GM12891 (cell line): ENCODE measurements around the gene HHAT.

Experiments
- DNase-seq: peaks from one replicate; pipeline ENCODE4 v3.0.0; 2011; ENCODE audit warnings: low spot score; ENCODE audit not compliant: insufficient read length
- FAIRE-seq: peaks from 2 replicates; lab custom pipeline; 2011; peaks lifted over from hg19 to GRCh38; lab: Jason Lieb, UNC
- PAX5 ChIP-seq: IDR thresholded peaks from 2 replicates; pipeline ENCODE4 v1.6.1; 2011; ENCODE audit warnings: low read length, moderate library complexity, mild to moderate bottlenecking; ENCODE audit not compliant: insufficient read depth, severe bottlenecking
- POLR2A ChIP-seq: IDR thresholded peaks from 2 replicates; pipeline ENCODE4 v1.6.1; 2011; ENCODE audit warnings: low read depth, low read length, control low read depth
- POLR2AphosphoS5 ChIP-seq: IDR thresholded peaks from 2 replicates; pipeline ENCODE4 v1.6.1; 2011; ENCODE audit warnings: low read depth, low read length, control low read depth
- POU2F2 ChIP-seq: IDR thresholded peaks from 2 replicates; pipeline ENCODE4 v1.6.1; 2011; ENCODE audit warnings: low read depth, mild to moderate bottlenecking, control low read depth, low read length, moderate library complexity
- SPI1 ChIP-seq: IDR thresholded peaks from 2 replicates; pipeline ENCODE4 v1.6.1; 2011; ENCODE audit warnings: low read depth, low read length, control low read depth
- TAF1 ChIP-seq: IDR thresholded peaks from 2 replicates; pipeline ENCODE4 v1.6.1; 2011; ENCODE audit warnings: low read depth, low read length, control low read depth

The HHAT gene

DNA sequence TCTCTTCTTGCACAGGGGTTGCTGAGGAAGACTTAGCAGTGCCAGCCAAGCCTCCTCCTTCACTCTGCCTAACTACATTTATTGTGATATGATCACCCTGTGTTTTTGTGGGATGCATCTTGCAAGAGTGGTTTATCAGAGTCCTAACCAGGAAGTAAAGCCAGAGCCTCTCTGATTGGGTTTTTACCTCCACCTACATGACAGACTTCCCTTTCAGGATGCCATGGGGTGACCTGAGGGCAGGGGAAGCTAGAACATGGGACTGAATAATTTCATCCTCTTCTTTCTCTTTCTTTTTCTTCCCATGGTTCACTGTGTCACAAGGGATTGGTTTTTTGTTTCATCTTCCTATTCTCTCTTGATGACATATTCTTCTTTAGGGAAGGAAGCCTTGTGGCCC, 146.6 kb downstream of the HHAT start:
- no peak for FAIRE-seq
- TF ChIP-seq PAX5 = no peak
- TF ChIP-seq POU2F2 = no peak
- no peak for TF ChIP-seq POLR2AphosphoS5
- no peak for TF ChIP-seq SPI1
- TF ChIP-seq TAF1 = no peak
- TF ChIP-seq POLR2A = no peak
- no peak for DNase-seq

GRCh38 chr1:210475806-210476205, 147.1 kb downstream of the HHAT start:
- TF ChIP-seq POU2F2 = no peak
- TF ChIP-seq PAX5 = no peak
- no peak for TF ChIP-seq POLR2AphosphoS5
- no peak for TF ChIP-seq POLR2A
- no peak for TF ChIP-seq TAF1
- no peak for TF ChIP-seq SPI1
- FAIRE-seq = no peak
- no peak for DNase-seq

DNA sequence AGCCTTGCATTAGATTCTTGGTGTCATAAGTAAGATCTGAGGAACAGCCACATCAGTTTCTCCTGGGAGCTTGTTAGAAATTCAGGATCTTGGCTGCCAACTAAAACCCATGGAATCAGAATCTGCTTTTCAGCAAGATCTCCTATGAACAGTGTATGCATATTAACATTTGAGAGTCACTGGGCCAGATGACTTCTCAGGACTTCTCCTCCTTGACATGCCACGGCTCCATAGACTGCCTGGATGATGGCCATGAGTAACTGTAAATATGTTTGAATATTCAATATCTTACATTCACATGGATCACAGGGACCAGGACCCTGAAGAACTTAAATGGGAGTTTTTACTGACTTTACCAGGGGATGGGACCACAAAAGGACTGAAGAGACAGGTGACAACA, 148.0 kb downstream of the HHAT start:
- no peak for DNase-seq
- no peak for TF ChIP-seq TAF1
- no peak for TF ChIP-seq POLR2AphosphoS5
- no peak for TF ChIP-seq POLR2A
- no peak for TF ChIP-seq POU2F2
- TF ChIP-seq PAX5 = no peak
- TF ChIP-seq SPI1 = no peak
- no peak for FAIRE-seq

DNA sequence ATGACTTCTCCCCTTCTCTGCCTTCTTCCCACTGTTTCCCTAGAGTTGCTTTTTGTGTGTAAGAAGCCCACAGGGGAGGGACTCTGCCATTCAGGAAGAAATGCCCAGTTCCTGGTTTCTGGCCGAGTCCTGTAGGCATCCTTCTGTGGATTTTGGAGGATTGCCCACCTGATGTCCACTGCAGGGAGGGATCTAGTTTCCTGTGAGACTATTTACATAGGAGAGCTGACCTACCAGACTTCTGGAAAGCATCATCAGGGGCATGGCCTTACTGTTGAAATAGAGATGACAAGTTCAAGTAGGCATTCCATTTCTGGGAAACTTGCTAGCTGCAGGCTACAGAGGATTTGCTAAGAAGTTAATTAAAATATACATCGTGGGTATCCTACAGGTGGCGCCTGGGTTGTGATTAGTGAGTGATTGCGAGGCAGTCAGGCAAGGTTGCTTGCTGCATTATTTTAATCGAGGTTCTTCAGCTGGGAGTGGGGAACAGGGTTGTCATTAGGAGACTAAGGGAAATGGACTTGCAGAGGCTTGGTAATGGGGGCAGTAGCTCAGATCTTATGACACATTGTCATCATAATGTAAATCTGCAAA, 148.7 kb downstream of the HHAT start:
- FAIRE-seq (no peak), DNase-seq (no peak)
- TF ChIP-seq SPI1 (no peak), POLR2A (no peak), PAX5 (no peak), POU2F2 (no peak), POLR2AphosphoS5 (no peak), TAF1 (no peak)

GRCh38 chr1:210478820-210479219, 150.1 kb downstream of the HHAT start:
- no peak for FAIRE-seq
- no peak for DNase-seq
- TF ChIP-seq POLR2A = no peak
- TF ChIP-seq PAX5 = no peak
- TF ChIP-seq SPI1 = no peak
- no peak for TF ChIP-seq TAF1
- TF ChIP-seq POU2F2 = no peak
- no peak for TF ChIP-seq POLR2AphosphoS5

- FAIRE-seq (no peak), DNase-seq (no peak)
- no peak for TF ChIP-seq SPI1
- TF ChIP-seq PAX5 = no peak
- no peak for TF ChIP-seq TAF1
- TF ChIP-seq POLR2AphosphoS5 = no peak
- no peak for TF ChIP-seq POLR2A
- no peak for TF ChIP-seq POU2F2
These were observed 153.8 kb downstream of the HHAT start for GRCh38 chr1:210482491-210482890.

DNA sequence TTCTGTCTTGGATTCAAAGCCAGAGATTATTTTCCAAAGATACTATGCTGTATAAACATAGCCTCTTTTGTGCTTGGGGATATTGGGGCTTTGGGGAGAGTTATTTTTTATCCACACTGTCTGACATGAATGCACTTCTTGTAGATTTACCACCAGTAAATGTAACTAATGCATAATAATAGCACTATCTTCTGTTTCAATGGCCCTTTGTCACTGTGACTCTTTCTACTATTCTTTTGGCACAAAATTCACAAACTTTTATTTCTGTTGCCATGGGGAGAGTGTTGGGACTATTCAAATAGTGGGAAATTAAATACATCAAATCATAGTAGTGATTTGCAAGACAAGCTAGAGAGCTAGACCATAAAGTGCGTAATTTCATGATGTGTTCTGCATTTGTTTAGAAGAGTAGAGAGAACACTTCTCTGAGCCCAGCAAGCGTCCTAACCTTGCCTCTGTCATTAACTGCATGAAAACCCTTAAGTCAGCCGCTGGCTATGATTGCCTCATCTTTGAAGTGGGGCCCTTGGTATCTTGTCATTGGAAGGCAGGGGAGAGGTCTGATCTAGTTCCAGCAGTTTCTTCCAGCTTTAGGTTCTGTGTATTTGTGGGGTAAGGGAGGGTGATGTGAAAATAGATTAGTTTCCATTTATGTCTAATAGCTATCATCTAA, 154.4 kb downstream of the HHAT start:
- DNase-seq (no peak), FAIRE-seq (no peak)
- TF ChIP-seq POLR2A = no peak
- no peak for TF ChIP-seq POLR2AphosphoS5
- no peak for TF ChIP-seq SPI1
- TF ChIP-seq POU2F2 = no peak
- TF ChIP-seq PAX5 = no peak
- TF ChIP-seq TAF1 = no peak

- TF ChIP-seq POLR2AphosphoS5 (no peak), SPI1 (no peak), POLR2A (no peak), POU2F2 (no peak), TAF1 (no peak), PAX5 (no peak)
- FAIRE-seq (no peak), DNase-seq (no peak)
These were observed 155.1 kb downstream of the HHAT start for GRCh38 chr1:210483821-210484220.

DNA sequence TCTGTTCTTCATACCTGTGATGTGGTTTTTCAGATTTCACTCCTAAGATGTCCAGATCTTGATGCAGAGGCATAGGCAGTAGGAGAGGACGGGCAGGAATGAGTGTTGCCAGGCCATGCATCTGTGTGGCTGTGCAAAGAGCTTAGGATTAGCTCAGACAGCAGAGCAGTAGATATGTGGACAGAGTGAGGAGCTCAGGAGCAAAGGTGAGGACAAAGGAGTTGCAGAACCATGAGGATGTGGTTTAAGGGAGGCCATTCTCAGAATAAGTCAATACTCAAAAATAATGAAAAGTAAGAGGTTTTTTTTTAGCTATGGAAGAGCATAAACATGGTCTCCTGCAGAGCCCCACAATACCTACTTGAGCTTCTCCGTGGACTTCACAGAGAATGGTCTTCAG, 158.3 kb downstream of the HHAT start:
- no peak for TF ChIP-seq POLR2AphosphoS5
- TF ChIP-seq TAF1 = no peak
- no peak for TF ChIP-seq POLR2A
- TF ChIP-seq POU2F2 = no peak
- TF ChIP-seq SPI1 = no peak
- no peak for TF ChIP-seq PAX5
- FAIRE-seq = no peak
- no peak for DNase-seq
